GM19351 (cell line): Measurements from ENCODE around the gene NOS2.

Source experiments
- ATAC-seq: cut with Tn5 transposase; IDR thresholded peaks from one replicate; pipeline ENCODE4 v1.9.1; 2021; ENCODE audit warnings: mild to moderate bottlenecking, moderate library complexity; ENCODE audit not compliant: unreplicated experiment

The NOS2 gene

GRCh38 chr17:27821318-27821717, 21.0 kb upstream of the NOS2 start:
- ATAC-seq: no peak

GRCh38 chr17:27819145-27819544, 18.8 kb upstream of the NOS2 start:
- no peak for ATAC-seq

GRCh38 chr17:27818401-27819105, 18.2 kb upstream of the NOS2 start:
- ATAC-seq: no peak

GRCh38 chr17:27817731-27818130, 17.4 kb upstream of the NOS2 start:
- no peak for ATAC-seq

- no peak for ATAC-seq
Measured at GRCh38 chr17:27816946-27817345, 16.6 kb upstream of the NOS2 start.

- no peak for ATAC-seq
Measured at GRCh38 chr17:27811961-27812360, 11.6 kb upstream of the NOS2 start.

- no peak for ATAC-seq
Measured at GRCh38 chr17:27810902-27811557, 10.7 kb upstream of the NOS2 start.

GRCh38 chr17:27810211-27810901, 10.0 kb upstream of the NOS2 start:
- peak; percentile 40 for ATAC-seq

GRCh38 chr17:27809555-27809954, 9.2 kb upstream of the NOS2 start:
- no peak for ATAC-seq

GRCh38 chr17:27808628-27809027, 8.3 kb upstream of the NOS2 start:
- no peak for ATAC-seq

- ATAC-seq: peak; percentile 56
Measured at GRCh38 chr17:27807567-27808470, 7.5 kb upstream of the NOS2 start.

- peak; percentile 54 for ATAC-seq
Measured at GRCh38 chr17:27805520-27806146, 5.3 kb upstream of the NOS2 start.

GRCh38 chr17:27804113-27804512, 3.8 kb upstream of the NOS2 start:
- ATAC-seq: no peak

GRCh38 chr17:27802962-27803680, 2.8 kb upstream of the NOS2 start:
- ATAC-seq: no peak

- ATAC-seq: no peak
Measured at GRCh38 chr17:27802033-27802432, 1.7 kb upstream of the NOS2 start.

- ATAC-seq: no peak
Measured at GRCh38 chr17:27798376-27798775, 2.0 kb downstream of the NOS2 start.

GRCh38 chr17:27797390-27798091, 2.8 kb downstream of the NOS2 start:
- ATAC-seq: no peak

- no peak for ATAC-seq
Measured at GRCh38 chr17:27793906-27794569, 6.3 kb downstream of the NOS2 start.
